ENCODE data around the gene AGBL1.

DNA sequence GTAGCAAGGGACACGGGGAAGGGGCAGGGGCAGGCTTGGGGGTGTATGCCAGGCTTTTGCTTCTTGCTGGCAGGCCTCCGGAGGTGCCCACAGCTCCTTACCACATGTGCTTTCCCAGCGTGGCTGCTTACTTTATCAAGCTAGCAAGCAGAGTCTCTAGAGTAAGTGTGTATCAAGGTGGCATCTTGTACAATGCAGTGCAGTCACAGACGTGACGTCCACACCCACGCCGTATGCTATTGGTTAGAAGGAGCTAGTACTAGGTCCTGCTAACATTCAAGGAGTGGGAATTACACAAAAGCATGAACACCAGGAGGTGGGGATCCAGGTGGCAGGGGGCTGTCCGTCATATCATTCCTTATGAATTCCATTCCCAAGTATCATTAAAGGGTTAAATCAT lies 15.3 kb upstream of the AGBL1 start:
- TF ChIP-seq, protein P1, sequence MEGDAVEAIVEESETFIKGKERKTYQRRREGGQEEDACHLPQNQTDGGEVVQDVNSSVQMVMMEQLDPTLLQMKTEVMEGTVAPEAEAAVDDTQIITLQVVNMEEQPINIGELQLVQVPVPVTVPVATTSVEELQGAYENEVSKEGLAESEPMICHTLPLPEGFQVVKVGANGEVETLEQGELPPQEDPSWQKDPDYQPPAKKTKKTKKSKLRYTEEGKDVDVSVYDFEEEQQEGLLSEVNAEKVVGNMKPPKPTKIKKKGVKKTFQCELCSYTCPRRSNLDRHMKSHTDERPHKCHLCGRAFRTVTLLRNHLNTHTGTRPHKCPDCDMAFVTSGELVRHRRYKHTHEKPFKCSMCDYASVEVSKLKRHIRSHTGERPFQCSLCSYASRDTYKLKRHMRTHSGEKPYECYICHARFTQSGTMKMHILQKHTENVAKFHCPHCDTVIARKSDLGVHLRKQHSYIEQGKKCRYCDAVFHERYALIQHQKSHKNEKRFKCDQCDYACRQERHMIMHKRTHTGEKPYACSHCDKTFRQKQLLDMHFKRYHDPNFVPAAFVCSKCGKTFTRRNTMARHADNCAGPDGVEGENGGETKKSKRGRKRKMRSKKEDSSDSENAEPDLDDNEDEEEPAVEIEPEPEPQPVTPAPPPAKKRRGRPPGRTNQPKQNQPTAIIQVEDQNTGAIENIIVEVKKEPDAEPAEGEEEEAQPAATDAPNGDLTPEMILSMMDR (IDR thresholded peaks at IDR 0.05), result no peak
- TF ChIP-seq POLR2AphosphoS5 (IDR thresholded peaks at IDR 0.05), result no peak
